GM15510 (cell line): ENCODE data around the gene GRK1.

Experiments
- POLR2A ChIP-seq: IDR thresholded peaks from 3 replicates; pipeline ENCODE4 v1.6.1; 2011; ENCODE audit warnings: borderline replicate concordance; ENCODE audit not compliant: insufficient read length; ENCODE audit errors: extremely low read depth

Gene GRK1

GRCh38 chr13:113740661-113741060, 73.6 kb downstream of the GRK1 start:
- no peak for TF ChIP-seq POLR2A

GRCh38 chr13:113741191-113741668, 74.2 kb downstream of the GRK1 start:
- no peak for TF ChIP-seq POLR2A

GRCh38 chr13:113742000-113742441, 75.0 kb downstream of the GRK1 start:
- no peak for TF ChIP-seq POLR2A

- TF ChIP-seq POLR2A: no peak
Measured at GRCh38 chr13:113742445-113743120, 75.6 kb downstream of the GRK1 start.

DNA sequence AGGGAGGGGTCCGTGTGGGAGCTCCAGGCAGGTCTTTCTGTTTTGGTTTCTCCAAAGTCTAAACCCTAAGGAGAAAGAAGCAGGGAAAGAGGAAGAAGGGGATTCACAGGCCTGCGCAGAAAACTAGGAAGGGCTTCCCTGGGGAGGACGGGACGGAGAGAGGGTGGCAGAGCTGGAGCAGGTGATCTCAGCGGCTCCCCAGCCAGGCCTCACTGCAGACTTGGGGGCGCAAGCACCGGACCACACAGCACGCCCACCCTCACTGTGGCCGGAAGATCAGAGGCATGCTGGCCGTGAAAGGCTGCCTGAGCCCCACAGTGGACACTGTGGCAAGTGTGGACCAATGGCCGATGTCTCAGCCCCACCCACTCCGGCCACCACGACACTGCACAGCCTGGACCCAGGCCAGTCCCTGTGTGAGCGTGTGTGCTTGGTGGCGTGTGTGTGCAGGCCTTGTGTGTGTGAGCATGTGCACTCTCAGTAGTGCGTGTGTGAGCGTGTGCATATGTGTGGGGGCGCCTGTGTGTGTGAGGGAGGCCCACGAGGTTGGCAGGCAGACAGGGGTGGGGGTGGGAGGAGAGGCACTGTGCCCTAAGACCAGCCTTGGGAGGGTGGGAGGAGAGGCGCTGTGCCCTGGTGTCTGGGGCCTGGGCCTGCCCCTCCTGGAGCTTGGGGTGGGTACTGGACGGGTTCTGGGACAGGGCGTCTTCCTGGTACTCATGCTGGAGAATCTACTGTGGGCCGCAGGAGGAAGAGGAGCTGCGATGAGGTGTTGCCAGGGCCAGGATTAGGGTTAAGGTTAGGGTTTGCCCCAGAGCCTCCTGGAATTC, 76.6 kb downstream of the GRK1 start:
- no peak for TF ChIP-seq POLR2A

DNA sequence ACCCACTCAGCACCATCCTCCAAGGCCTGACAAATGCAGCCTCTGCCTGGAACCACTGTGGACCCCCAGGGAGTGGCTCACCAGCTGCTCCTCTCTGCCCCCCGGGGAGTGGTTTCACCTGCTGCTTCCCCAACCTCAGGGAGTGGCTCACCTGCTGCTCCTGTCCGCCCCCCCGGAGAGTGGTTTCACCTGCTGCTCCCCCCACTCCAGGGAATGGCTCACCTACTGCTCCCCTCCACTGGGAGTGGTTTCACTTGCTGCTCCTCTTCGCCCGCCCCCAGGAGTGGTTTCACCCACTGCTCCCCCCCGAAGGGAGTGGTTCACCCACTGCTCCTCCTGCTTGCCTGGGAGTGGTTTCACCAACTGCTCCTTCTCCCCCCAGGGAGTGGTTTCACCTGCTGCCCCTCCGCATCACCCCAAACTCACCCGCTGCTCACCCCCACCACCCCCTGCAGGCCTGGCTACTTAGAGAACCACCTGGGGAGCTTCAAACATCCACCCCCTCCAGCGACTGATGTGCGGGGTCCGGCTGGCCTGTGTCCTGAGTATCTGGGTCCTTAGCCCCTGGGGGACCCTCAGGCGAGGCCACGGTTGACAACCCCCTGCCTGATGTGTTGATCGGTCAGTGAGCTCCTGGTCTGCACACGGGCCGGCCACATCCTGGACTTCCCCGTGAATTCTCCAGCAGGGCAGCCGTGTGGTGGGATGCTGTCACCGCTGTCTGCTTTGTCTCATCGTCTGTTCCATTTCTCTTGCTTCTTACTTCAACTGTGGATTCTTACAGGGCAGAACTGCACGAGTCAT, 77.4 kb downstream of the GRK1 start:
- TF ChIP-seq POLR2A: no peak

DNA sequence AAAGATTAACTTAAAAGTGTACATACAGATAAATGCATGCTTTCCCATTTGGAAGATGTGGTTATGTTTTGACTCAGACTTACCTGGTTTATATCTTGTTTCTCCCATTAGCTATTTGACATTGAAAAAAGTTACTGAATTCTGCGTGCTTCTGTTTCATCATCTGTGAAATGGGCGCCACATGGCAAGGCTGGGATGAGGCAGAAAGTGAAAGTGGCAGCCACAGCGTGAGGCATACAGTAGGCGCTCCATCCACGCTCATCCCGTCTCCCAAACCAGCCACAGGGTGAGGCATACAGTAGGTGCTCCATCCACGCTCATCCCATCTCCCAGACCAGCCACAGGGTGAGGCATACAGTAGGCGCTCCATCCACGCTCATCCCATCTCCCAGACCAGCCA, 78.0 kb downstream of the GRK1 start:
- TF ChIP-seq POLR2A: no peak

DNA sequence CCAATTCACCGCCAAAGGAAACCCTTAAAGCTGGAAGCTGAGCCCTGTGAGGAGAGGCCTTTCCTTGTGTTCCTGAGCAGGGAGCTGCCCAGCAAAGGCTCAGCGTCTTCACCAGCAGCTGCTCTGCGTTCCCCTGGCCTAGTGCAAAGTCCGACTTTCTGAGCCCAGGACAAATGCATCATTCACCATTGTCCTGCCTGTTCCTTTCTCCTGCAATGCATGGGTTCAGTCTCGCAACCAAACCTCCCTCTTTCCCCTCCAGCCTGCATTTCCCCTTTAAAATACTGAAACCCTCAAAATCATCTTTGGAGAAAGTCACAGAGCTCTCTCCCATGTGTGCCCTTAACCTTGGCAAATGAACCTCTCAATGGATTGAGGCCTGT, 79.1 kb downstream of the GRK1 start:
- no peak for TF ChIP-seq POLR2A

DNA sequence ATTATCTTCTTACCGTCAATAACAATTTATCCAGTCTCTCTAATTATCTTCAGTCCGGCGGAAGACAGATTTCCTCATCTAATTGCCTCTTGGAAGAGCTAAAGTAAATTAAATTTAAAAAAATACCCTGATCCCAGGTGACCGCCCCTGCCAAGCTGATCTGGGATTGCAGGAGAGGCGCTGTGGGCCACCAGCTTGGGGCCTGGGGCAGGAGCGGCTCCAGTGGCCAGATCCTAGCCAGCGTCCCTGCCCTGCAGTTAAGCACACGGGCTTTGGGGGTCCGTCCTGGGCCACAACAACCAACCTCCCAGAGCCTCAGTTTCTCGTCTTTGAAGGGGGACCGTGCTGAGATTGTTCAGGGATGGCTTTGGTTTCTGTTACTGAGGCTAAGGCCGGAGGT, 79.7 kb downstream of the GRK1 start:
- no peak for TF ChIP-seq POLR2A

DNA sequence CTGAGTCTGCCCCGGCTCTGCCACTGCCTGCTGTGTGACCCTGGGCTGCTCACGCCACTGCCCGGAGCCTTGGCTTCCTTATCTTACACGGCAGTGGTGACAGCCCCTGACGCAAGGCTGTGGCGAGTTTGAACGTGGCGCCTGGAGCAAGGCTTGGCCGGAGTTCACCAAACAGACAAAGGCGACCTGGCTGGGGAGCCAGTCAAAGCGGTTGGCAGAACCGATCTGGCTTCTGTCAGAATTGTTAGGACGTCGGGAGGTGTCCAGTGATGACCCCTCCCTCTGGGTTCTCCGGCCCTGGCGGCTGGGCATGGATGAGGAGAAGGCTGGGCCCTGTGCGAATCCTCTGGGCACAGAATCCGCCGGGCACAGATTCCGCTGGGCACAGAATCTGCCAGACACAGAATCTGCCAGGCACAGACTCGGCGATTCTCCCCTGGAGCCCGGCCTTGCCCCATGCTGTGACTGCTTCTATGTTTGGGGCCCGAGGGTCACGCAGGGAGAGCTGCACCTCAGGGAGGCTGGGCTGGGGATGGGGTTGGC, 80.3 kb downstream of the GRK1 start:
- no peak for TF ChIP-seq POLR2A

DNA sequence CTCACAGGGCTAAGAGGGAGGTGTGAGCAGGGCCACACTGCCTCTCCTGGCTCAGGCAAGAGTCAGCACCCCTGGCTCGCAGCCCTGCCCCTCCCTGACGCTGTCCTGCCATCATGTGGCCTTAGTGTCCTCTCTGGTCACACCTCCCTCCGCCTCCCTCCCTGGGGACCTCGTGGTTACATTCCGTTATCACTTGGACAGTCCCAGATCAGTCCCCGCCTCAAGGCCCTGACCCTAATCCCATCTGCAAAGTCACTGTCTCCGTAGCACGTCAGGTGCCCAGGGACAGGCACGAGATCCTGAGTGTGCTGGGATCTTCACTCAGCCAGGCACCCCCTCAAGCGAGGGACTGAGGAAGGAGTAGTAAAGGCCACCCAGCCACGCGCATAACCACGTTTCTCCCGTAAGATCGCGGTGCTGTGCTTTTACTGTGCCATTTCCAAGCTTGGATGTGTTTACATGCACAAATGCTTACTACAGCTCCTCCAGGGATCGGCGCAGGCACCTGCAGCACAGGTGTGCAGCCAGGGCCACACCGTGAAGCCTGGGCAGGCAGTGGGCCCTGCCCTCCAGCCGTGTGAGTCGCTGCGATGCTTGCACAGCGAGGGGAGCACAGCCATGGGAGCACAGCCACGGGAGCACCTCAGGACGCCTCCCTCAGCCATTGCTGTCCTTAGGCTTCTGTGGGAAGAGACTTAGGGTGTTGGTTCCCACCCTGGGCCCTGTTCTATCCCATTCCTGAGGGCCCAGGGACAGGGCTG, 81.3 kb downstream of the GRK1 start:
- no peak for TF ChIP-seq POLR2A

DNA sequence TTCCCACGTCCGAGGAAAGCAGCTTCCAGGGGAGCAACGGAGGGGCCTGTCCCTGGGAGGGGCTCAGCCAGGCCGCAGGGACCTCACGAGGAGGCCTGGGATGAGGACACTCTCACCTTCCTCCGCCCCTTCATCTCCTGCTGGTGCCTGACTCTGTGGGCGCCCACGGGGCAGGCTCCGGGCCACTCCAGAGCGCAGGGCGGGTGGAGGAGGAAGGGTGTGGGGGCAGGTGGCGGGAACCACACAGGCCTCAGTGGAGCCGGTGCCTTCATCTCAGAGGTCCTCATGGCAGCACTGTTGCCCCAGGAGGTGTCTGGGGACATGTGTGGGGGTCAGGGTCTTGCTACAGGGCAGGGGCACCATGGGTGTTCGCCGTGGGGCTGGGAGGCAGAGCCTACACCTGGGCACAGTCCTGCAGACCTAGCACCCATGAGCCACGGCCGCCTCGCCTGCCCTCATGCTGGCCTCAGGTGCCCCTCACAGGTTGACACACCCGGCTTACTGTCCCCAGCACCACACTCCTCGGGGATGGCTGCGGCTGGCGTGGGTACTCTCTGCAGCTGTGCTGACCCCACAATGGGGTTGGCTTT, 81.9 kb downstream of the GRK1 start:
- no peak for TF ChIP-seq POLR2A

- TF ChIP-seq POLR2A: no peak
Measured at GRCh38 chr13:113749507-113749906, 82.5 kb downstream of the GRK1 start.

DNA sequence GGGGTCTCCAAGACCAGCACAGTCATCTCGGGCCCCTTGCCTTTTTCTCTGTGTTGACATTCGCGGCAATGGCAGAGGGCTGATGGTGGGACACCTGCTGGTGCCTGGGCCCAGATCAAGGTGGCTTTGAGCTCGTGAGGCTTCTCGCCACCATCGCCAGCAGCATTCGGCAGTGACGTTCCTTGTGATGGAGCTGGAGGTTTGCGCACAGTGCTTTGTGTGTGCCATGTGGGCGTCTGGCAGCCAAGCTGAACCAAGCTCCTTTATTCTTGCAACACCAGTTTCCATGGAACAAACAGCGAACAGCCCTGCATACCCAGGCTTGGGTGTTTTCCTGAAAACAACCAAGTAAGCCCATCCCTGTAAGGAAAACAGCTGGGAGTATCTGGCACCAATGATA, 82.9 kb downstream of the GRK1 start:
- TF ChIP-seq POLR2A: no peak
